ENCODE results near the gene CCR5AS.

GRCh38 chr3:46417841-46418611 is 11.2 kb upstream of the CCR5AS start:
- TF ChIP-seq, protein P1, sequence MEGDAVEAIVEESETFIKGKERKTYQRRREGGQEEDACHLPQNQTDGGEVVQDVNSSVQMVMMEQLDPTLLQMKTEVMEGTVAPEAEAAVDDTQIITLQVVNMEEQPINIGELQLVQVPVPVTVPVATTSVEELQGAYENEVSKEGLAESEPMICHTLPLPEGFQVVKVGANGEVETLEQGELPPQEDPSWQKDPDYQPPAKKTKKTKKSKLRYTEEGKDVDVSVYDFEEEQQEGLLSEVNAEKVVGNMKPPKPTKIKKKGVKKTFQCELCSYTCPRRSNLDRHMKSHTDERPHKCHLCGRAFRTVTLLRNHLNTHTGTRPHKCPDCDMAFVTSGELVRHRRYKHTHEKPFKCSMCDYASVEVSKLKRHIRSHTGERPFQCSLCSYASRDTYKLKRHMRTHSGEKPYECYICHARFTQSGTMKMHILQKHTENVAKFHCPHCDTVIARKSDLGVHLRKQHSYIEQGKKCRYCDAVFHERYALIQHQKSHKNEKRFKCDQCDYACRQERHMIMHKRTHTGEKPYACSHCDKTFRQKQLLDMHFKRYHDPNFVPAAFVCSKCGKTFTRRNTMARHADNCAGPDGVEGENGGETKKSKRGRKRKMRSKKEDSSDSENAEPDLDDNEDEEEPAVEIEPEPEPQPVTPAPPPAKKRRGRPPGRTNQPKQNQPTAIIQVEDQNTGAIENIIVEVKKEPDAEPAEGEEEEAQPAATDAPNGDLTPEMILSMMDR (IDR thresholded peaks at IDR 0.05 in 8 of 11, conservative IDR thresholded peaks at IDR 0.05 in 3 of 11), result no peak
- TF ChIP-seq POLR2A (IDR thresholded peaks at IDR 0.05) (no peak), POLR2AphosphoS5 (IDR thresholded peaks at IDR 0.05) (no peak)

All from spleen (tissue), 7 donors.